WI38 (cell line): ENCODE measurements around the gene NDUFB2.
"Not testable (repeated sequence)": the region's sequence is repeated elsewhere in the genome, so short reads cannot be mapped to it uniquely, and the experiment has no call there.

Experiments
- H3K4me3 ChIP-seq: 2 replicates; pipeline ENCODE4 v1.5.1; 2011; ENCODE audit warnings: low read depth, mild to moderate bottlenecking, control low read depth, low read length
- CTCF ChIP-seq: IDR thresholded peaks from 2 replicates; pipeline ENCODE4 v1.5.1; 2012; ENCODE audit warnings: low read depth, mild to moderate bottlenecking, control low read depth, low read length

NDUFB2 gene

GRCh38 chr7:140673063-140673773 lies 23.3 kb upstream of the NDUFB2 start:
- peak overlapping the region; percentile 67 for H3K4me3 ChIP-seq
- no peak for TF ChIP-seq CTCF

GRCh38 chr7:140673774-140674155 lies 22.7 kb upstream of the NDUFB2 start:
- no peak for TF ChIP-seq CTCF
- peak overlapping the region; percentile 67 for H3K4me3 ChIP-seq

- no peak for TF ChIP-seq CTCF
- H3K4me3 ChIP-seq = no peak overlapping the region
These were observed 22.1 kb upstream of the NDUFB2 start for GRCh38 chr7:140674356-140674800.

GRCh38 chr7:140674899-140675701 lies 21.4 kb upstream of the NDUFB2 start:
- no peak overlapping the region for H3K4me3 ChIP-seq

GRCh38 chr7:140675726-140676125 lies 20.8 kb upstream of the NDUFB2 start:
- no peak for TF ChIP-seq CTCF
- no peak overlapping the region for H3K4me3 ChIP-seq

More at GRCh38 chr7:140674899-140675701, 21.4 kb upstream of the NDUFB2 start:
- TF ChIP-seq CTCF = 0 out of 2 replicates have a peak, but pooled peaks have one; percentile 15

GRCh38 chr7:140676306-140676705 lies 20.2 kb upstream of the NDUFB2 start:
- no peak for TF ChIP-seq CTCF
- no peak overlapping the region for H3K4me3 ChIP-seq

- H3K4me3 ChIP-seq = not testable (repeated sequence)
These were observed 19.6 kb upstream of the NDUFB2 start for GRCh38 chr7:140676956-140677355.
